HG03432 (cell line): ENCODE data around the gene ALOX5.
"Not testable (repeated sequence)": the region's sequence is repeated elsewhere in the genome, so short reads cannot be mapped to it uniquely, and the experiment has no call there.

Source experiments
- ATAC-seq: cut with Tn5 transposase; IDR thresholded peaks from one replicate; pipeline ENCODE4 v1.9.1; 2021; ENCODE audit warnings: mild to moderate bottlenecking, moderate library complexity; ENCODE audit not compliant: unreplicated experiment

ALOX5 gene

DNA sequence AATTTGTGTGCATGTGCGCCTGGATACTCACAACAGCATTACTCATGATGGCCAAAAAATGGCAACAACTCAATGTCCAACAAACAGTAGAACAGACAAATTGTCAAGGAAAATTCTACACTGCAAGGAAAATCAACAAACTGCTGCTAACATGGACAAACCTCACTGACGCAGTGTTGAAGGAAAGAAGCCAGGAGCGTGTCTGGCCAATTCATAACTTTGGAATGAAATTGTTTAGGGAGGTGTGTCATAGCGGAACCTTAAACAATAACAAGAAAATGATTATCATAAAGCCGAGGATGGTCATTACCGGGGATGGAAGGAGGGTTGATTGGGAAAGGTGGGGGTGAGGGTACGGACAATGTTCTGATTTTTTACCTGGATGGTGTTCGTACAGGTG lies 29.1 kb downstream of the ALOX5 start:
- ATAC-seq, result no peak

DNA sequence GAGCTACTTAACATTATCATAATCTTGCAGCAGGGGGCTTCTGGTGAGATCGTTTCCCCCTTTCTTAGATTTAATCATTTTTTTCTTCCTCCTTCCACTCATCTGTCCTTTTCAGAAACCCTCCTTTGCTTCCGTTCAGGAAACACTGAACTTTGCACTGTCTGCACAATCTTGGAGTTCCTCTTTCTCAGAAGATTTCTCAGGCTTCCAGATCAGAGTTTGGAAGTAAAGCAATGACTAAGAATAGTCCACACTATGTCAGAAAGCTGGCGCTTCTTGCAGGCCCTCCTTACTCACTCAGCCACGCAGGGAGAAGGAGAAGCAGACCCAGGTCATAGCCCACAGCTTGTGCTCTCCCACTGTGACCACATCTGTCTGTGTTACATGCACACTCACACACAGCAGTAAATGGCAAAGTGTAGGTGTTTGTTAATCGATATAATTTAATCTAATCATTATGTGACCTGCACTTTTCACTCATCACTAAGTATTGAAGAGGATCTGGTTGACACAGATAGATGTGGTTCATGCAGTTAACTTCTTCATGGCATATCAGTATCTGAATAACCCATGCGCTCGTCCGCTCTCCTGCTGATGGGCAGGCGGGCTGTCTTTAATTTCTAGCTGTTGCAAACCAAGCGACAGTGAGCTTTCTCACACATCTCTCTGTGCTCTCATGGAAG lies 30.2 kb downstream of the ALOX5 start:
- peak; percentile 68 for ATAC-seq

DNA sequence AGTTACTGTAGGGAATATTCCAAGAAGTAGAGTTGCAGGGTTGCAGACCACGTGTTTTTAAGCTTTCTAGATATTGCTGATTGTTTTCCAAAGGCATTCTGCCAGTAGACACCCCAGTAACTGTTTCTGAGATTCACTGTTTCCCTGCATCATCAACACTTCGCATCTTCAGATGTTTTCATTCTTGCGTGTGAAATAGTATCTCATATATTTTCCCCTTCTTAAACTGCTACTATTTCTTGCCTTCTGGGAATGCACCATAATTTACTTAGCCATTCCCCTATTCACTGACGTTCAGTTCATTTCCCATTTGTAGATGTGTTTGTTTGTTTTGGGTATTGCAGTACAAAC lies 30.7 kb downstream of the ALOX5 start:
- no peak for ATAC-seq

DNA sequence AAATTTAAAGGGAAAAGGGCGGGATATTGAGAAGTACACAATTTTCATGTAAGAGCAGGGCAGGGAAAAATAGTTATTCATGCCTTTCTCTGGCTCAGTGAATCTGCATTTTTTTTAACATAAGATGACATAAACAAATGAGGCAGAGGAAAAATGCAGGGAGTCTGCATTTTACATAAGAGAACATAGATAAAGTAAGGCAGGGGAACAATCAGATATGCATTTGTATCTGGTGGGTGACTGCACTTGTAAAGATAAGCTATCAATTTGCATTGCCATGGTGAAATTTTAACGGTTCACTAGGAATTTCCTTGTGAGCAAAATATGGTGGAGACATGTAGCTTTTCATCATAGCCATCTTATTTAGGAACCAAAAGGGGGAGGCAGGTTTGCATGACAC lies 33.5 kb downstream of the ALOX5 start:
- ATAC-seq, result no peak

DNA sequence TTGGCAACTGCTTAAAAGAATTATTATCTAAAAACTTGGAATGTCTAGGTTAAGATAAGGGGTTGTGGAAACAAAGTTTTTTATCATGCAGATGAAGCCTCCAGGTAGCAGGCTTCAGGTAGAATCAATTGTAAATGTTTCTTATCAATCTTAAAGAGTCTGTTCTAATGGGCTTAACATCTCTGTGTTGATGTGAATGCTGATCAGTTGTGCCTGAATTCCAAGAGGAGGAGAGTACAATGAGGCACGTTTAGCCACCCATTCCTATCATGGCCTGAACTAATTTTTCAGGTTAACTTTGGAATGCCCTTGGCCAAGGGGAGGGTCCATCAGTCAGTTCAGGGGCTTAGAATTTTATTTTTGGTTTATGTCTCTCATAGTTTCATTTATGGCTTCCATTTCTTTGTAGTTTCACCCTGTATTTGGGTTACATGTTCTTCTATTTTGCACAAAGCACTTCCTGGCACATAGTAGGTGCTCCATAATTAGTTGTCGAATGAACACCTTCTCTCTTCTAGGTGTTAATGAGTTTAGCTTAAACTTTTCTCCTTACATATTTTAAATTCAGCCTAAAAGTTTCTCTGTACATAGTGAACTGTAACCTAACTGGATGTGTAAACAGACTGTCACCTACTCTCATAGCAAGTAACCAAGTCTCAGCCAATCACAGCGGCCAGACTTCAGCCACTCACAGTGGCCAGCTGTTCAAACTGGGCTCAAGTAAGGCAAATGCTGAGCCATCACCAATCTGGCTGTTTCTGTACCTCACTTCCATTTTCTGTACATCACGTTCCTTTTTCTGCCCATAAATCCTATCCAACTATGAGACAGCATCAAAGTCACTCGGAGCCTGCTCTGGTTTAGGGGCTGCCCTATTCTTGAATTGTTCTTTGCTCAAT lies 34.7 kb downstream of the ALOX5 start:
- ATAC-seq, result no peak

DNA sequence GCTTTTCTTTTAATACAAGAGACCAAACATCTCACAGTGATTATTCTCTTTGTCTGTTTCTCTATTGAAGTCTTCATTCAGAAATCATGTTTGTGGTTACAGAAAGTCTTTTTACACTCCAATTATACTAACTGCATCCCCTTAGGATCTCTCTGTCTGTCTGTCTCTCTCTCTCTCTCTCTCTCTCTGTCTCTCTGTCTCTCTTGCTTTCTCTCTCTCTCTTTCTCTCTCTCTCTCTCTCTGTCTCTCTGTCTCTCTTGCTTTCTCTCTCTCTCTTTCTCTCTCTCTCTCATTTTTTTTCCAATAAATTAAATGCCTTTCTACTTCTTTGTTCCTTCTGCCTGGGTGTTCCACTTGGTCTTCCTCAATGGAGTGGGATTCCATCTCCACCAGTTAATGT lies 35.3 kb downstream of the ALOX5 start:
- ATAC-seq, result not testable (repeated sequence)

DNA sequence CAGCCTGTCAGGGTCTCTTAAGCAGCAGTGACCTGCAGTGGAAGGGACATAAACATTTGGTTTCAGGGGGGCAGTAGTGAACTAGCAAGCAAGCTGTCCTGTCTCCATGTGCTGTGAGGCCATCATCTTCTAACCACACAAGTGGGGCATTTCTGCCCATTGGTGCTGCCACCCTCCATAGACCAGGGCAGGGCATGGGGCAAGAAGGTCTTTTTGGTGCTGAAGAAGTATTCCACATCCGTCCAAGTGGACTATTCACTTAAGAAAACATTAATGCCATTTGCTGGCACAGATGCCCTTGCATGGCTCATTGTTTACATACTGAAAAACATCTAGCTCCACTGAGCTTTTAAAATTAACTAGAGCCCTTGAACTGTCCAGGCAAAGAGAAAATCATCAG lies 35.8 kb downstream of the ALOX5 start:
- ATAC-seq, result no peak

DNA sequence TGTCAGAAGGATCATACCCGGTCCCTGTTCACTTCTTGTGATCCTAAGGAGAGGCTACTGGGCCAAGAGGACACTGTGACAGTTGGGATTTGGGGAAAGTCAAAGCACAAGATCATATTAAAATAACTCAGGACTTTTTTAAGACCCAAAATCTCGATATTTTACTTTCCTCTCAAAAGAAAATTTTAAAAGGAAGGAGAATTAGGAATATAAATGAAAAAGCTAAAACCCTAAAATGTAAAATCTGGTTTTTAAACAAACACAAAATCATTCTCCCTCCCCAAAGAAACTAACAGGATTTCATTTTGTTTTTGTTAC lies 36.4 kb downstream of the ALOX5 start:
- ATAC-seq, result no peak

DNA sequence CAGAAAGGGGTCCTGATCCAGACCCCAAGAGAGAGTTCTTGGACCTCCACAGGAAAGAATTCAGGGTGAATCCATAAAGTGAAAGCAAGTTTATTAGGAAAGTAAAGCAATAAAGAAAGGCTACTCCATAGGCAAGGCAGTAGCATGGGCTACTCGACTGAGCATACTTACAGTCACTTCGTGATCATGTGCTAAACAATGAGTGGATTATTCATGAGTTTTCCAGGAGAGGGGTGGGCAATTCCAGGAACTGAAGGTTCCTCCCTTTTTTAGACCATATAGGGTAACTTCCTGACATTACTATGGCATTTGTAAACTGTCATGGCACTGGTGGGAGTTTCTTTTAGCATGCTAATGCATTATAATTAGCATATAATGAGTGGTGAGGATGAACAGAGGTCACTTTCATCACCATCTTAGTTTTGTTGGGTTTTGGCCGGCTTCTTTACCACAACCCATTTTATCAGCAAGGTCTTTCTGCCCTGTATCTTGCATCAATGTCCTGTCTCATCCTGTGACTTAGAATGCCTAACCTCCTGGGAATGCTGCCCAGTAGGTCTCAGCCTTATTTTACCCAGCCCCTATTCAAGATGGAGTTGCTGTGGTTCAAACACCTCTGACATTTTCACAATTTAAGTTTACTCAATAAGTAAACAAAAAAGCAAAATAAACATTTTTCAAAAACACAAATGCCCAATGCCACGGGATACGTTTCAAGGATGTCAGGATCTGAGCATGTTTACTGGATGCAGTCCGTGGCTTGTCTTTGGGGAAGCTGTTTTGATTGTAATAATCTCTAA lies 37.0 kb downstream of the ALOX5 start:
- no peak for ATAC-seq

DNA sequence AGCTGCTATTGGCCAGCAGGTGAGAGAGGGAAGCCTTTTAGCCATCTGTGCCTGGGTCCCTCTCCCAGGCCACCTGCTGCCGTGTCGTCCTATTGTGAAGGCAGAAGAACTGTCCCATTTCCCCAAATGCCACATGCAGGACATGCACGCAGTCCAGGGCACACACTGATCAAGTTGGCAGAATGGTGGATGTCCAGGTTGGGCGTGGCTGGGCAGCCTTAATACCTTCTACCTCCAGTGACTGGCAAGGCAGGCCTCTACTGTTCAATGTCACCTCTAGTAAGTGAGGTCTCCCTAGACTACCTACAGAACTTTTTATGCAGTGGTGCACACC lies 37.6 kb downstream of the ALOX5 start:
- ATAC-seq, result no peak

DNA sequence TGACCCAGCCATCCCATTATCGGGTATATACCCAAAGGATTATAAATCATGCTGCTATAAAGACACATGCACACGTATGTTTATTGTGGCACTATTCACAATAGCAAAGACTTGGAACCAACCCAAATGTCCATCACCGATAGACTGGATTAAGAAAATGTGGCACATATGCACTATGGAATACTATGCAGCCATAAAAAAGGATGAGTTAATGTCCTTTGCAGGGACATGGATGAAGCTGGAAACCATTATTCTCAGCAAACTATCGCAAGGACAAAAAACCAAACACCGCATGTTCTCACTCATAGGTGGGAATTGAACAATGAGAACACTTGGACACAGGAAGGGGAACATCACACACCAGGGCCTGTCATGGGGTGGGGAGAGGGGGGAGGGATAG lies 41.0 kb downstream of the ALOX5 start:
- not testable (repeated sequence) for ATAC-seq

DNA sequence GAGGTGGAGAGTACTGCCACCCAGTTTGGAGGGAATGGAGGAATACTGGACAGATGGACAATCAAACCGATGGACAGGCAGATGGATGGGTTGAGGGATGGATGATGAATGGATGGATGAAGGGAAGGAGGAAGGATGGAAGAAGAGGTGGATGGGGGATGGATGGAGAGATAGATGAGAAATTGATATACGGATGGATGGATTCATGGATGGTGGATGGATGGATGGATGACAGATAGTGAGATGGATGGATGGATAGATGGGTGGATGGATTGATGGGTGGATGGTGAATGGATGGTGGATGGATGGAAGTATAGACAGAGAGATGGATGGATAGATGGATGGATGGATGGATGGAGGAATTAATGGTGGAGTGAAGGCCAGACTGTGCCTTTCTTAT lies 42.6 kb downstream of the ALOX5 start:
- no peak for ATAC-seq

DNA sequence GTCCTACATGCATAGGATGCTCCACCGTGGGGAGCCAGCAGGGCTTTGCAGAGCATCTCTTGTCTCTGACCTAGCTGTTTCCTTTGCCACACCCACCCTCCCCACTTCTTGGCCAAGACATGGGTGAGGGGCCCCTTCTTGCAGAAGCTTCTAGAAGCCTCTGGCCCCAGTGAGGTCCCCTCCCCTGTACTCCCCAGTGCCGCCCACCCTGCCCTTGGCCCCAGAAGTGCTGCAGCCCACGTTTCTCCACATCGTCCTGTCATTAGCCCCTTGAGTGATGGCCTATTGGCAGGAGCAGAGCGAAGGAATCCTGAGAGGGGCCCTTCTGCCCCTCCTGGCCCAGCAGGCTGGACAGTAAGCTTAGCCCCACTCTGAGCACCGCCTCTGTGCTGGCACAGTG lies 43.7 kb downstream of the ALOX5 start:
- ATAC-seq, result no peak

DNA sequence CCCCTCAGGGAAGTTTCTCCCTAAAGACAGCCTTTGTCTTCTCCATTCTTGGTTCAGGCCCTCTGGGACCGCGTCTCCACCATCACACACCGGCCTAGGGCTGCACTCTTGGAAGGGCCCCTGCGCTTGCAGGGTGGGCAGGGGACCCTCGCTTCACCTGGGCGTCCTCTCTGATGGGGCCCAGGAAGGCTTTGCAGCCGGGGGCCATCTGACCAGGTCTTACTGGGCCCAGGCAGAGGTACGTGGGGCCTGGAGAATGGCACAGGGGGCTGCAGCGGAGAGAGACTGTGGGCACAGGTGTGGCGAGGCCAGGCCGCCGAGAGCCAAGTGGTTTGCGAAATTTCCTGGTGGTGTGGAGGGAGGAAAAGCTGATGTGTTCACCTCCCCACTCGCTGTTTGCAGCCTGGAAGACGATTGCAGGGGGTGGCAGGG lies 44.4 kb downstream of the ALOX5 start:
- ATAC-seq, result no peak

DNA sequence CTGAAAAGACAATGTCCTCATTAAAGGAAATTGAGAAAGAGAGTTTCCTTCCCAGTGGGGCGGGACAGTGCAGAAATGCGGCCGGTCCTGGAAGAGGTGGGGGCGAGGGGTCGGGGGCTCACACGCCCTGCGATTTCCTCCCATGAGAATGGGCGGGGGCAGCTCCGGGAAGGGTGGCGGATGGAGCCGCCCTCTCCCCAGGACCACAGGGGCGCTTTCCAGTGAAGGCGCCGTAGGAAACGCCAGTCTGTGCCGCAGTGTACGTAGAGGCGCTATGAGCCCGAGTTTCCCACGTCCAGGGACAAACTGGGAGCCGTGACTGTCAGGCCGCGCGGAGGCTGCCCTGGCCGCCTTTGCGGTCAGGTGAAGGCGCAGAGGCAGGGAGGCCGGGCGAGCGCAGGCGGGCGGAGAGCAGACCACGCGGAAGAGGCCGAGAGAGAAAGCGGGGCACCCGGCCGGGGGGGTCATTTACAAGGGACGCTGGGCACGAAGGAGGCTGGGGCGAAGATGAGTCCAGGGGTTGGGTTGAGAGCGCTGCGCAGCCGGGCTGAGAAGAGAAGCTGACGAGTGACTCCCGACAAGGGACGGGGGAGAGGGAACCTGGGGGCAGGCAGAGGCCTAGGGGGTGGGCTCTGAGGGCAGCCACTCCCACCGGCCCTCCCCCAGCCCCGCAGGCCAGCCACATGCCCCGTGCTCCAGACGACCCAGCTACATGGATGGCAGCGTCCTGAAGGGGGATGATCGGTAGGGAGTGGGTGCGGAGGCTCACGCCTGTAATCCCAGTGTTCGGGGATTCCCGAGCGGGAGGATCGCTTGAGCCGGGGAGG lies 45.0 kb downstream of the ALOX5 start:
- peak; percentile 62 for ATAC-seq

DNA sequence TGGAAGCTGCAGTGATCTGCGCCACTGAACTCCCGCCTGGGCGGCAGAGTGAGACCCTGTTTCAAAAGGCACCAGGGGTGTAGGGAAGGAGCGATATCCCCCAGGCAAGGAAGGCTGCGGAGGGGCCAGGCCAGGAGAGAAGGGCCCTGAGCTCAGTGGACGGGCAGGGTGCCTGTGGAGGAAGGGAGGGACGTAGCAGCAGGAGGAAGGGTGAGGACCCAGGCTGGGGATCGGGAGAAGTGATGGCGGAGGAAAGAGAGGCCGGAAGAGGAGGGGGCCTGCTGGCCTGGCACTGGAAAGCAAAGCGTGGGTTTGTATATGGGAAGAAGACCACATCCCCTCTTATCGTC lies 45.6 kb downstream of the ALOX5 start:
- ATAC-seq, result peak; percentile 3

DNA sequence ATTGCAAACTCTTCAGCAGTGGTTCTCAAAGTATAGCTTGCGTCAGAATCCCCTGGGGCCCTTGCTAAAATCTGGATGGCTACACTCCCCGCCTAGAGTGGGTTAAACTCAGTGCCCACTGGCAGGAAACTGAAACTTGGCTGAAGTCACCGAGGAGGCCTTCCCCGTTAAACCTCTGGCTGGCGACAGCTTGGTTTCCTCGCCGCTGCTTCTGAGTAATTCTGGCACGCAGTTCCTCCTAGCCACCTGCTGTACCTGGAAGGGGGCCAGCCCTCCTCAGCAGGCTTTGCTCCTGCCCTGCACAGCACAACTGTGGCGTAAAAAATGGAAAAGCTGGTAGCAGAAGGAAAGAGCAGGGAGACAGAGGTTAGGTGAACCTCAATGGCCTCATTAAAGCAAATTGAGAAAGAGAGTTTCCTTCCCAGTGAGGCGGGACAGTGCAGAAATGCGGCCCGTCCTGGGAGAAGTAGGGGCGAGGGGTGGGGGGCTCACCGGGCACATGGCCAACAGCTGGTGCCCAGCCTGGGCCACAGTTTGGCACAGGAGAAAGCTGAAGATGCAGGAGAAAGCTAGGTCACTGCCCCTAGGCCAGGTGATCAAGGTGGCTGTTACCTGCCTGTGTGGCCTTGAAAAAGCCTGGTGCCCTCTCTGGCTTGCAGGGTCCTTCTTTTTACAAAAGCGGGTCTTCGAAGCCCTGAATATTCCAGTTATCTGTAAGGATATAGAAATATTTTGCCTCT lies 46.6 kb downstream of the ALOX5 start:
- ATAC-seq, result peak; percentile 62

DNA sequence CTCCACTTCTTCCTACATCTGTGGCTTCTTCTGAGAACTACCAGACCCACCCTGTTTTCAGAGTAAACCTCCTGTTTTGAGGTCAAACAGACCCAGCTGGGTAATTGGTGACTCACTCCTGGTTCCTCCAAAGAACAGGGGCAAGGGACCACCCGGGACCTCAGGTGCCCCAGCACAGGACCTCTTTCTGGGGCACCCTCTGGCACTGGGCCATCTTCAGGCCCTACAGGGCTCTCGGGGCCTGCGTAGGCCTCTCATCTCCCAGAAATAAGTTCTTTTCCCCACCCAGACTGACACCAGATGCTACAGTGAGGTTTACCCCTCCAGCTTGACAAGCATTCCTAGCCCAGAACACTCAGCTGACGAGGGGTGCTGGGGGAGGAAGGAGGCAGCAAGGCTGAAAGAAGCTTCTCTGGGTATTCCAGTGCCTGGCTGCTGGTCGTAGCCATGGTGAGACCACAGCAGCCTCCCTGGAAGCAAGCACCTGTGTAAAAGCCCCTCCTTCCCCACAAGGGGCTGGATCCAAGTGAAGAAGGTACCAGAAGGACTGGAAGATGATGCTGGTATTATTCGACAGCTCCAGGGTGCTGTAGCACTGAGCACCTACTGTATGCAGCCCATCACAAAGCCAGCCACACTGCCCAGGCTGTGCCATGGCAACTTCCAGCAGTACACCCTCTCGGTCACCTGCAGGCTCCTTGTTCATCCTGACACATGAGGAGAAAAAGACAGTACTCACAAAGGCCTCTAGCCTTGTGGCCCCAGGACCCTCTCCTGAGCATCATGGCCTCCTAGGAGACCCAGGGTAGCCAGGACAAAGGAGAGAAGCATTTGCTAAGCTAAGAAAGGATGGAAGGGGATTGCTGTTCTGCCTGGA lies 47.4 kb downstream of the ALOX5 start:
- peak; percentile 25 for ATAC-seq

DNA sequence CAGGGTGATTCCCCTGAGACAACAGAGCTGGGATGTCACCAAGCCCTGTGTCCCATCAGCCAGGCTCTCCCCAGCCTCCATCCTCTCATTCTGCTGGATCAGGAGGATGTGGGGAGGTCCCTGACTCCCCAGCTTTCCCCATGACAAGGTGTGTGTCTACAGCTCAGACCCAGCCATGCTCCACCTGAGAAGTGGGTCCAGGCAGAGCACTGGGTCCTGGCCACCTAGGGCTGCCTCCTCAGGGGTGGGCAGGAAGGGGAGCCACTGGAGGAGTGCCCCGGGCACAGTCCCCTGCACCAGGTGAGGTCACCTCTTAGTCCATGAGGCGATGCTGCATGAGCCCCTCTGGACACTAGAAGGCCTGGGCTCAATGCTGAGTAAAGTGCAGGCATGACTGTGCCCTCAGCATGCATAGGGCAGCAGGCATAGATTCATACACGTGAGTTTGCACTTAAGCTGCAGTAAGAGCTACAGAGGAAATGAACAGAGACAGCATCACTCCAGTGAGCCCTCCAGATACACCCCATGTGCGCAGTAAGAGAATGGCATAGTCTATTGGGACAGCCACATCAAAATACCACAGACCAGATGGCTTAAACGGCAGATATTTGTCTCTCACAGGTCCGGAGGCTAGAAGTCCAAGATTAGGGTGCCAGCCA lies 48.3 kb downstream of the ALOX5 start:
- no peak for ATAC-seq
